GM19239 (cell line): ENCODE measurements around the gene HECTD1.
"Not testable (repeated sequence)": the region's sequence is repeated elsewhere in the genome, so short reads cannot be mapped to it uniquely, and the experiment has no call there.

Experiments used
- DNase-seq: peaks from one replicate; pipeline ENCODE4 v3.0.0; 2011; ENCODE audit warnings: low spot score; ENCODE audit not compliant: insufficient read length
- FAIRE-seq: peaks from 2 replicates; lab custom pipeline; 2011; peaks lifted over from hg19 to GRCh38; lab: Jason Lieb, UNC

The HECTD1 gene

GRCh38 chr14:31068235-31068634, 139.4 kb downstream of the HECTD1 start:
- FAIRE-seq (peak; percentile 61), DNase-seq (peak; percentile 22)

- FAIRE-seq, DNase-seq: not testable (repeated sequence)
Measured at GRCh38 chr14:31062908-31063307, 144.7 kb downstream of the HECTD1 start.

- FAIRE-seq = no peak
- no peak for DNase-seq
Measured at GRCh38 chr14:31060253-31060875, 147.2 kb downstream of the HECTD1 start.

GRCh38 chr14:31059152-31059924, 148.3 kb downstream of the HECTD1 start:
- DNase-seq (no peak), FAIRE-seq (no peak)

- FAIRE-seq (no peak), DNase-seq (no peak)
Measured at GRCh38 chr14:31057701-31058364, 149.8 kb downstream of the HECTD1 start.

- FAIRE-seq = no peak
- DNase-seq = no peak
Measured at GRCh38 chr14:31057035-31057434, 150.6 kb downstream of the HECTD1 start.

GRCh38 chr14:31052905-31053586, 154.5 kb downstream of the HECTD1 start:
- FAIRE-seq = not testable (repeated sequence)

GRCh38 chr14:31051511-31051910, 156.1 kb downstream of the HECTD1 start:
- no peak for DNase-seq
- FAIRE-seq = no peak

More at GRCh38 chr14:31052905-31053586, 154.5 kb downstream of the HECTD1 start:
- not testable (repeated sequence) for DNase-seq

- DNase-seq (no peak), FAIRE-seq (no peak)
Measured at GRCh38 chr14:31051023-31051422, 156.6 kb downstream of the HECTD1 start.
